HG03342 (cell line): Measurements from ENCODE around the gene INA.
A peak's percentile ranks its signal among the peaks of the same experiment; 100 is the strongest.
"Not testable (repeated sequence)": the region's sequence is repeated elsewhere in the genome, so short reads cannot be mapped to it uniquely, and the experiment has no call there.

Experiments used
- ATAC-seq: cut with Tn5 transposase; IDR thresholded peaks from one replicate; pipeline ENCODE4 v1.9.1; 2021; ENCODE audit warnings: mild to moderate bottlenecking, moderate library complexity; ENCODE audit not compliant: unreplicated experiment

INA gene

GRCh38 chr10:103276896-103277712, at the start of gene INA:
Gene INA (plus strand): TSS chr10:103277138. CDS start chr10:103277212, 74 bp downstream.
- ATAC-seq: peak; percentile 63

- no peak for ATAC-seq
Measured at GRCh38 chr10:103227416-103227815, 49.5 kb upstream of the INA start.

GRCh38 chr10:103231047-103231551, 45.8 kb upstream of the INA start:
- ATAC-seq: no peak

GRCh38 chr10:103232131-103232673, 44.7 kb upstream of the INA start:
- no peak for ATAC-seq

GRCh38 chr10:103232772-103233488, 44.0 kb upstream of the INA start:
- ATAC-seq: no peak

GRCh38 chr10:103235775-103236174, 41.2 kb upstream of the INA start:
- ATAC-seq: no peak

- no peak for ATAC-seq
Measured at GRCh38 chr10:103238506-103239252, 38.3 kb upstream of the INA start.

GRCh38 chr10:103241262-103242011, 35.5 kb upstream of the INA start:
- no peak for ATAC-seq

GRCh38 chr10:103244666-103245271, 32.2 kb upstream of the INA start:
- peak; percentile 61 for ATAC-seq

- not testable (repeated sequence) for ATAC-seq
Measured at GRCh38 chr10:103245587-103245986, 31.4 kb upstream of the INA start, which contains the start of gene RPEL1. Gene RPEL1 (plus strand): TSS chr10:103245887. CDS start chr10:103245997, 110 bp downstream.

GRCh38 chr10:103246324-103246723, 30.6 kb upstream of the INA start:
- no peak for ATAC-seq

GRCh38 chr10:103254113-103254512, 22.8 kb upstream of the INA start:
- no peak for ATAC-seq

GRCh38 chr10:103254538-103255325, 22.2 kb upstream of the INA start:
- ATAC-seq: no peak

GRCh38 chr10:103256613-103257012, 20.3 kb upstream of the INA start:
- no peak for ATAC-seq

GRCh38 chr10:103257812-103258211, 19.1 kb upstream of the INA start:
- ATAC-seq: no peak

- ATAC-seq: not testable (repeated sequence)
Measured at GRCh38 chr10:103258928-103259327, 18.0 kb upstream of the INA start.

- ATAC-seq: no peak
Measured at GRCh38 chr10:103259989-103260388, 16.9 kb upstream of the INA start.

GRCh38 chr10:103262229-103262628, 14.7 kb upstream of the INA start:
- ATAC-seq: no peak
